IPS-NIHi11 (cell line): Measurements from ENCODE around the gene HRK.

ENCODE experiments used
- DNase-seq: peaks from one replicate; pipeline ENCODE4 v3.0.0; 2012; ENCODE audit warnings: mixed read lengths, low spot score

Gene HRK

GRCh38 chr12:116881325-116881876 is at the start of gene HRK:
Gene HRK, minus strand, starts transcription at chr12:116881441. Its CDS starts 134 bp downstream, at chr12:116881307.
- peak; percentile 80 for DNase-seq

- DNase-seq: no peak
Measured at GRCh38 chr12:116929885-116930284, 48.6 kb upstream of the HRK start.

- no peak for DNase-seq
Measured at GRCh38 chr12:116928504-116928903, 47.3 kb upstream of the HRK start.

- DNase-seq: no peak
Measured at GRCh38 chr12:116927244-116927940, 46.2 kb upstream of the HRK start.

- no peak for DNase-seq
Measured at GRCh38 chr12:116926283-116927243, 45.3 kb upstream of the HRK start.

- no peak for DNase-seq
Measured at GRCh38 chr12:116924558-116925453, 43.6 kb upstream of the HRK start.

- DNase-seq: no peak
Measured at GRCh38 chr12:116922194-116922897, 41.1 kb upstream of the HRK start.

- no peak for DNase-seq
Measured at GRCh38 chr12:116920939-116921338, 39.7 kb upstream of the HRK start.

- DNase-seq: no peak
Measured at GRCh38 chr12:116919706-116920485, 38.7 kb upstream of the HRK start.

- DNase-seq: no peak
Measured at GRCh38 chr12:116919247-116919661, 38.0 kb upstream of the HRK start.

GRCh38 chr12:116918464-116918863 is 37.2 kb upstream of the HRK start:
- no peak for DNase-seq

GRCh38 chr12:116916714-116917114 is 35.5 kb upstream of the HRK start:
- peak; percentile 63 for DNase-seq

- DNase-seq: no peak
Measured at GRCh38 chr12:116916122-116916521, 34.9 kb upstream of the HRK start.

GRCh38 chr12:116915326-116915725 is 34.1 kb upstream of the HRK start:
- no peak for DNase-seq

GRCh38 chr12:116910645-116911451 is 29.6 kb upstream of the HRK start, which contains the start of gene FBXW8:
Gene FBXW8, plus strand, starts transcription at chr12:116910950. Its CDS starts 88 bp downstream, at chr12:116911038.
- peak; percentile 87 for DNase-seq

GRCh38 chr12:116910280-116910644 is 29.0 kb upstream of the HRK start:
- no peak for DNase-seq

- no peak for DNase-seq
Measured at GRCh38 chr12:116906285-116906684, 25.0 kb upstream of the HRK start.

- DNase-seq: no peak
Measured at GRCh38 chr12:116903818-116904217, 22.6 kb upstream of the HRK start.

GRCh38 chr12:116901612-116902011 is 20.4 kb upstream of the HRK start:
- DNase-seq: no peak
